Measurements from ENCODE around the gene MAPK6.

MAPK6 gene

GRCh38 chr15:52018244-52018643 is 775 bp upstream of the MAPK6 start:
- ChIA-PET CTCF (interaction anchor here (0.7 to 1.6 kb wide), 2 partner anchors 11 to 209 kb away, joined by 3 to 6 read pairs; no protein-coding TSS in a partner anchor), POLR2A (no interaction called here)
- no peak for DNase-seq (ENCODE audit: extremely low spot score)
- TF ChIP-seq CTCF (IDR thresholded peaks at IDR 0.05; ENCODE audit: control extremely low read depth, extremely low read depth, low read depth, missing control alignments) = no peak

- ChIA-PET CTCF (interaction anchor here (1.0 to 1.2 kb wide), 4 partner anchors 10 to 119 kb away, joined by 3 to 4 read pairs (median 3); partner anchors contain the start of gene LEO1), POLR2A (interaction anchor here (0.7 to 1.1 kb wide), 4 partner anchors 12 to 84 kb away, joined by 3 to 9 read pairs (median 5); no protein-coding TSS in a partner anchor)
- DNase-seq (ENCODE audit: extremely low spot score) = peak; percentile 73
Measured at GRCh38 chr15:52019394-52020220, 588 bp downstream of the MAPK6 start.

GRCh38 chr15:52020221-52021085 is 1.4 kb downstream of the MAPK6 start:
- TF ChIP-seq CTCF (IDR thresholded peaks at IDR 0.05; ENCODE audit: control extremely low read depth, extremely low read depth, low read depth, missing control alignments) = no peak
- ChIA-PET CTCF (interaction anchor here (0.9 to 1.2 kb wide), 5 partner anchors 9 to 119 kb away, joined by 3 to 4 read pairs (median 3); partner anchors contain the start of gene LEO1), POLR2A (interaction anchor here (0.7 to 1.1 kb wide), 4 partner anchors 13 to 83 kb away, joined by 3 to 9 read pairs (median 5); no protein-coding TSS in a partner anchor)
- DNase-seq (ENCODE audit: extremely low spot score) = no peak

More at GRCh38 chr15:52019394-52020220, 588 bp downstream of the MAPK6 start:
- no peak for TF ChIP-seq CTCF (IDR thresholded peaks at IDR 0.05; ENCODE audit: control extremely low read depth, extremely low read depth, low read depth, missing control alignments)

- no peak for TF ChIP-seq CTCF (IDR thresholded peaks at IDR 0.05; ENCODE audit: control extremely low read depth, extremely low read depth, low read depth, missing control alignments)
- DNase-seq (ENCODE audit: extremely low spot score) = peak; percentile 74
- ChIA-PET CTCF (interaction anchor here (0.9 kb wide), 1 partner anchor 46 kb away, joined by 3 read pairs; no protein-coding TSS in a partner anchor), POLR2A (no interaction called here)
Measured at GRCh38 chr15:52021128-52021671, 2.2 kb downstream of the MAPK6 start.

GRCh38 chr15:52021892-52022540 is 3.0 kb downstream of the MAPK6 start:
- POLR2A ChIA-PET = no interaction called here
- TF ChIP-seq CTCF (IDR thresholded peaks at IDR 0.05; ENCODE audit: control extremely low read depth, extremely low read depth, low read depth, missing control alignments) = no peak

More at GRCh38 chr15:52021892-52022540, 3.0 kb downstream of the MAPK6 start:
- DNase-seq (ENCODE audit: extremely low spot score) = no peak
- CTCF ChIA-PET = interaction anchor here (1.2 kb wide), 1 partner anchor 36 kb away, joined by 3 read pairs; no protein-coding TSS in a partner anchor

All from GM10248 (cell line).